Measurements from ENCODE around the gene DCUN1D3.
"Not testable (repeated sequence)": the region's sequence is repeated elsewhere in the genome, so short reads cannot be mapped to it uniquely, and the experiment has no call there.

DCUN1D3 gene

DNA sequence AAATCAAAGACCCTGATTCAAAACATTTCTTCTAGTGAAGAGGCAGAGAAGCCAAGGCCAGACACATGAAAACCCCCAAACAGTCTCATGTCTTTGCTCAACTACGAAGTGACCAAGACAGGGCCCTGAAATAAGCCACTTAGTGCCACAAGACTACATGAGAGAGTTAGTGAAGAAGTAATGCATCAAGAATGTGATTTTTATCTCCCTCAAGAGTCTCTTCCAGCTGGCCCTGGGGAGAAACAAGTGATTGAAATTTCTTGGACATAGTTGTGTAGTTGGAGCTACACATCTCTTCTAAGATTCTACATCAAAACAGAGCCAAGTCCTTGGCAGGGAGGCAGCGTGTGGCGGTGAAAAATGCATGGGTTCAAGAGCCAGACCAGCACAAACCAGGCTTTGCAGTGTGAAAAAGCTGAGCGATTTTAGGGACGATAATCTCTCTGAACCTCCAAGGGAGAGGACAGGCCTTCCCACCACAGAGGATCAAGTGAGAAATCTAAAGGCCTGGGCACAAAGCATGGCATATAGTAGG is 31.0 kb upstream of the DCUN1D3 start:
- Histone ChIP-seq H3K4me3 (ENCODE audit: insufficient read depth, low read length, poor library complexity, severe bottlenecking) (no peak overlapping the region), H3K79me2 (ENCODE audit: insufficient read depth, low read length) (no peaks in the 10 kb centered on the region), H3K9me3 (ENCODE audit: insufficient read depth, low read length) (no peaks in the 10 kb centered on the region), H3K27me3 (ENCODE audit: low read length) (no peaks in the 10 kb centered on the region), H3K9me2 (replicated peaks; ENCODE audit: insufficient read depth, low read length) (no peaks in the 10 kb centered on the region), H3F3A (ENCODE audit: insufficient read depth) (no peaks in the 10 kb centered on the region), H3K27ac (ENCODE audit: low read depth, low read length) (no peak overlapping the region), H3K36me3 (ENCODE audit: low read length) (no peaks in the 10 kb centered on the region), H3K4me2 (ENCODE audit: low read depth, low read length, poor library complexity, severe bottlenecking) (no peak overlapping the region), H2AFZ (ENCODE audit: low read depth, low read length, severe bottlenecking) (no peak overlapping the region), H3K9ac (ENCODE audit: low read length) (no peak overlapping the region), H4K20me1 (ENCODE audit: low read depth, low read length) (no peaks in the 10 kb centered on the region)
- TF ChIP-seq, protein P1, sequence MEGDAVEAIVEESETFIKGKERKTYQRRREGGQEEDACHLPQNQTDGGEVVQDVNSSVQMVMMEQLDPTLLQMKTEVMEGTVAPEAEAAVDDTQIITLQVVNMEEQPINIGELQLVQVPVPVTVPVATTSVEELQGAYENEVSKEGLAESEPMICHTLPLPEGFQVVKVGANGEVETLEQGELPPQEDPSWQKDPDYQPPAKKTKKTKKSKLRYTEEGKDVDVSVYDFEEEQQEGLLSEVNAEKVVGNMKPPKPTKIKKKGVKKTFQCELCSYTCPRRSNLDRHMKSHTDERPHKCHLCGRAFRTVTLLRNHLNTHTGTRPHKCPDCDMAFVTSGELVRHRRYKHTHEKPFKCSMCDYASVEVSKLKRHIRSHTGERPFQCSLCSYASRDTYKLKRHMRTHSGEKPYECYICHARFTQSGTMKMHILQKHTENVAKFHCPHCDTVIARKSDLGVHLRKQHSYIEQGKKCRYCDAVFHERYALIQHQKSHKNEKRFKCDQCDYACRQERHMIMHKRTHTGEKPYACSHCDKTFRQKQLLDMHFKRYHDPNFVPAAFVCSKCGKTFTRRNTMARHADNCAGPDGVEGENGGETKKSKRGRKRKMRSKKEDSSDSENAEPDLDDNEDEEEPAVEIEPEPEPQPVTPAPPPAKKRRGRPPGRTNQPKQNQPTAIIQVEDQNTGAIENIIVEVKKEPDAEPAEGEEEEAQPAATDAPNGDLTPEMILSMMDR (IDR thresholded peaks at IDR 0.05; ENCODE audit: insufficient read depth, low read length, poor library complexity, severe bottlenecking), result no peak
- TF ChIP-seq EZH2phosphoT487 (conservative IDR thresholded peaks at IDR 0.05; ENCODE audit: low read length), result no peak

DNA sequence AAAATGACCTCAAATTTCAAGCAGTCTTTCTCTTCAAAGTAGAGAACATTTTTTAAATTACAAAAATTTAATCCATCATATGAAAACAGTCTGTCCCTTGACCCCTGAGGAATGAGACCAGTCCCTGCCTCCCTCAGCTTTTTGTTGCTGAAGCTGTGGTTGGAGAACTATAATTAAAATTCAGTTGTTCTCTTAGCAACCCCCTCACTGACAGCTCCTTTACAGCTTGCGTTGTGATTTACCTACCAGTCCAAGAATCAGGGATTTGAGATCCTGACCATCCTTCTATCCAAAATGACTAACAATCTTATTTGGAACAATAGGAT is 30.2 kb upstream of the DCUN1D3 start:
- Histone ChIP-seq H3K4me3 (ENCODE audit: insufficient read depth, low read length, poor library complexity, severe bottlenecking) (no peak overlapping the region), H3K9me3 (ENCODE audit: insufficient read depth, low read length) (no peaks in the 10 kb centered on the region), H3K27me3 (ENCODE audit: low read length) (no peaks in the 10 kb centered on the region), H3K9me2 (replicated peaks; ENCODE audit: insufficient read depth, low read length) (no peaks in the 10 kb centered on the region), H3K4me2 (ENCODE audit: low read depth, low read length, poor library complexity, severe bottlenecking) (no peak overlapping the region), H3K36me3 (ENCODE audit: low read length) (no peaks in the 10 kb centered on the region), H2AFZ (ENCODE audit: low read depth, low read length, severe bottlenecking) (no peak overlapping the region), H3F3A (ENCODE audit: insufficient read depth) (no peaks in the 10 kb centered on the region), H4K20me1 (ENCODE audit: low read depth, low read length) (no peaks in the 10 kb centered on the region), H3K27ac (ENCODE audit: low read depth, low read length) (no peak overlapping the region), H3K9ac (ENCODE audit: low read length) (no peak overlapping the region), H3K79me2 (ENCODE audit: insufficient read depth, low read length) (no peaks in the 10 kb centered on the region)
- no peak for TF ChIP-seq EZH2phosphoT487 (conservative IDR thresholded peaks at IDR 0.05; ENCODE audit: low read length)
- TF ChIP-seq, protein P1 (IDR thresholded peaks at IDR 0.05; ENCODE audit: insufficient read depth, low read length, poor library complexity, severe bottlenecking), result no peak

DNA sequence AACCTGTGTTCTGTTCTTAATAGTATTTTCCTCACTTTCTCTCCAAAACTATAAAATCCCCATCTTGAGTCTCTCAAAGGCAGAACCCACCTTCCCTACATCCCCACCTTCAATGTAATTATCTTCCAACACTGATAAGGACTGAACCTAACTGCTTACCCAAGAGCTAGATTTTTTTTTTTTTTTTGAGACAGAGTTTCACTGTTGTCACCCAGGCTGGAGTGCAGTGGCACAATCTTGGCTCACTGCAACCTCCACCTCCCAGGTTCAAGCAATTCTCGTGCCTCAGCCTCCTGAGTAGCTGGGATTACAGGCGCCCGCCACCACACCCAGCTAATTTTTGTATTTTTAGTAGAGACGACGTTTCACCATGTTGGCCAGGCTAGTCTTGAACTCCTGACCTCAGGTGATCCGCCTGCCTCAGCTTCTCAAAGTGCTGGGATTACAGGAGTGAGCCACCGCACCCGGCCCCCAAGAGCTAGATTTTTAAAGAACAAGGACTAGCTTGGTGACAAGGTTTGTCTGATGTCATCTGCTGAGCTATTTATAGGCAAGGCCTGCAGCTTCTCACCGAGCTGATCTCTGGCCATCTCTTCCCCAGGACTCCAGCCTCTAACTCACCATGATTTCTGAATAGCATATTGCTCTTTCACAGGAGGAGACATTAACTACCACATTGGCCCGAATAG is 29.7 kb upstream of the DCUN1D3 start:
- H3K79me2 ChIP-seq (ENCODE audit: insufficient read depth, low read length); H3K9me2 ChIP-seq (replicated peaks; ENCODE audit: insufficient read depth, low read length); H3K4me2 ChIP-seq (ENCODE audit: low read depth, low read length, poor library complexity, severe bottlenecking); H3K9ac ChIP-seq (ENCODE audit: low read length); H3K4me3 ChIP-seq (ENCODE audit: insufficient read depth, low read length, poor library complexity, severe bottlenecking); H4K20me1 ChIP-seq (ENCODE audit: low read depth, low read length); H2AFZ ChIP-seq (ENCODE audit: low read depth, low read length, severe bottlenecking); H3K36me3 ChIP-seq (ENCODE audit: low read length); H3K9me3 ChIP-seq (ENCODE audit: insufficient read depth, low read length); H3F3A ChIP-seq (ENCODE audit: insufficient read depth); H3K27ac ChIP-seq (ENCODE audit: low read depth, low read length); H3K27me3 ChIP-seq (ENCODE audit: low read length): not testable (repeated sequence)

DNA sequence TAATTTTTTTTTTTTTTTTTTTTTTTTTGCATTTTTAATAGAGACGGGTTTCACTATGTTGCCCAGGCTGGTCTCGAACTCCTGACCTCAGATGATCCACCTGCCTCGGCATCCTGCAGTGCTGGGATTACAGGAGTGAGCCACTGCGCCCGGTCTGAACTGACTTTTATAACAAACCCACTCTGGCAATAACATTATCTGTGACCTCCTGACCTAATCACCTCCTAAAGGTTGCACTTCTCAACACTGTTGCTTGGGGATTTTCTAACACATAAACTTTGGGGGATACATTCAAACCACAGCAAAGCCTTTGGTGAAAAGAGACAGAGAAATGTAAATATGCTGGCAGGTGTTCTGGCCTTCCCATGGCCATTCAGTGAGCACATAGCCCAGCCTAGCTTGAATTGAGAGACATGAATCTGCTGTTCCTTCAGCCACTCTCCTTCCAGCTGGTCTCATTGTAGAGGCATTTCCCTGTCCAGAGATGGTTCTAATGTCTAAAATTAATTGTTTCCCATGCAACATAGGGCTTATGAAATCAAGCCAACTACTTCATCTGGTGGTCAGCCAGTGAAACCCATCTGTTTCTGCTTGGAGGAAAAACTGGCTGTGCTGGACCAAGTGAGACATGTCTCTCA is 28.7 kb upstream of the DCUN1D3 start:
- no peak overlapping the region for H3K4me3 ChIP-seq (ENCODE audit: insufficient read depth, low read length, poor library complexity, severe bottlenecking)
- H3F3A ChIP-seq (ENCODE audit: insufficient read depth), result no peaks in the 10 kb centered on the region
- H3K36me3 ChIP-seq (ENCODE audit: low read length), result no peaks in the 10 kb centered on the region
- no peaks in the 10 kb centered on the region for H4K20me1 ChIP-seq (ENCODE audit: low read depth, low read length)
- no peak overlapping the region for H2AFZ ChIP-seq (ENCODE audit: low read depth, low read length, severe bottlenecking)
- no peak overlapping the region for H3K9ac ChIP-seq (ENCODE audit: low read length)
- H3K79me2 ChIP-seq (ENCODE audit: insufficient read depth, low read length), result no peaks in the 10 kb centered on the region
- TF ChIP-seq, protein P1 (IDR thresholded peaks at IDR 0.05; ENCODE audit: insufficient read depth, low read length, poor library complexity, severe bottlenecking), result no peak
- no peak for TF ChIP-seq EZH2phosphoT487 (conservative IDR thresholded peaks at IDR 0.05; ENCODE audit: low read length)
- H3K27ac ChIP-seq (ENCODE audit: low read depth, low read length), result no peak overlapping the region
- no peak overlapping the region for H3K4me2 ChIP-seq (ENCODE audit: low read depth, low read length, poor library complexity, severe bottlenecking)
- no peaks in the 10 kb centered on the region for H3K9me3 ChIP-seq (ENCODE audit: insufficient read depth, low read length)
- no peaks in the 10 kb centered on the region for H3K27me3 ChIP-seq (ENCODE audit: low read length)
- H3K9me2 ChIP-seq (replicated peaks; ENCODE audit: insufficient read depth, low read length), result no peaks in the 10 kb centered on the region

All from SU-DHL-6 (cell line).